Type B pancreatic cell (in vitro differentiated cells): ENCODE results near the gene SIRT2. TPM values are rescaled to one million over a fixed set of nuclear protein-coding genes. Genes with fewer than 3 reads are reported as not detected.
A peak's percentile ranks its signal among the peaks of the same experiment; 100 is the strongest.
"Not testable (repeated sequence)": the region's sequence is repeated elsewhere in the genome, so short reads cannot be mapped to it uniquely, and the experiment has no call there.

Experiments
- DNase-seq: peaks from one replicate; pipeline ENCODE4 v3.0.0; 2021; ENCODE audit warnings: mixed read lengths; ENCODE audit not compliant: unreplicated experiment; ENCODE audit errors: extremely low spot score
- H3K27ac Mint-ChIP-seq: 2 replicates; pipeline ENCODE4 v1.8.0; 2021; ENCODE audit warnings: mild to moderate bottlenecking, mixed read lengths
- H3K27me3 Mint-ChIP-seq: 2 replicates; pipeline ENCODE4 v1.8.0; 2021; ENCODE audit warnings: mixed read lengths
- H3K36me3 Mint-ChIP-seq: 2 replicates; pipeline ENCODE4 v1.8.0; 2021; ENCODE audit warnings: mixed read lengths
- H3K4me1 Mint-ChIP-seq: one replicate; pipeline ENCODE4 v1.8.0; 2021; ENCODE audit warnings: mixed read lengths; ENCODE audit not compliant: unreplicated experiment
- H3K4me3 Mint-ChIP-seq: 2 replicates; pipeline ENCODE4 v1.8.0; 2021; ENCODE audit warnings: mild to moderate bottlenecking, mixed read lengths
- H3K9me3 Mint-ChIP-seq: 2 replicates; pipeline ENCODE4 v1.8.0; 2021; ENCODE audit warnings: mixed read lengths
- total RNA-seq: library from RNA; stranded (reverse); gene quantifications from 2 replicates; pipeline ENCODE4 v1.2.1, GENCODE V29; 2021; ENCODE audit warnings: low replicate concordance
- TF ChIP-seq, protein P1 (sequence below): fragments of 200-600 bp; sonication (generic); conservative IDR thresholded peaks from 2 replicates; pipeline ENCODE4 v1.5.0; 2021; ENCODE audit warnings: antibody characterized with exemption, mild to moderate bottlenecking

The SIRT2 gene
- total RNA-seq, 1 donor from 2014 or later = 46.0 TPM

DNA sequence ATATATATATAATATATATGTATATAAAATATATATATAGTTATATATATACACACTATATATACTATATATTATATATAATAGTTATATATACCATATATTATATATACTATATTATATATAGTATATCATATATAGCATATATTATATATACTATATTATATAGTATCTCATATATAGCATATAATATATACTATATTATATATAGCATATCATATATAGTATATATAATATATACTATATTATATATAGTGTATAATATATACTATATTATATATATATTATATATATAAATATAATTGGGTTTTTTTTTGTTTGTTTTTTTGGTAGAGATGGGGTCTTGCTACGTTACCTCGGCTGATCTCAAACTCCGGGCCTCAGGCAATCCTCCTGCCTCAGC is 38.0 kb downstream of the SIRT2 start:
- no peaks in the 10 kb centered on the region for H3K9me3 Mint-ChIP-seq
- H3K27me3 Mint-ChIP-seq = no peaks in the 10 kb centered on the region
- TF ChIP-seq, protein P1, sequence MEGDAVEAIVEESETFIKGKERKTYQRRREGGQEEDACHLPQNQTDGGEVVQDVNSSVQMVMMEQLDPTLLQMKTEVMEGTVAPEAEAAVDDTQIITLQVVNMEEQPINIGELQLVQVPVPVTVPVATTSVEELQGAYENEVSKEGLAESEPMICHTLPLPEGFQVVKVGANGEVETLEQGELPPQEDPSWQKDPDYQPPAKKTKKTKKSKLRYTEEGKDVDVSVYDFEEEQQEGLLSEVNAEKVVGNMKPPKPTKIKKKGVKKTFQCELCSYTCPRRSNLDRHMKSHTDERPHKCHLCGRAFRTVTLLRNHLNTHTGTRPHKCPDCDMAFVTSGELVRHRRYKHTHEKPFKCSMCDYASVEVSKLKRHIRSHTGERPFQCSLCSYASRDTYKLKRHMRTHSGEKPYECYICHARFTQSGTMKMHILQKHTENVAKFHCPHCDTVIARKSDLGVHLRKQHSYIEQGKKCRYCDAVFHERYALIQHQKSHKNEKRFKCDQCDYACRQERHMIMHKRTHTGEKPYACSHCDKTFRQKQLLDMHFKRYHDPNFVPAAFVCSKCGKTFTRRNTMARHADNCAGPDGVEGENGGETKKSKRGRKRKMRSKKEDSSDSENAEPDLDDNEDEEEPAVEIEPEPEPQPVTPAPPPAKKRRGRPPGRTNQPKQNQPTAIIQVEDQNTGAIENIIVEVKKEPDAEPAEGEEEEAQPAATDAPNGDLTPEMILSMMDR = no peak
- H3K27ac Mint-ChIP-seq = no peak overlapping the region
- DNase-seq = no peak
- H3K4me3 Mint-ChIP-seq = no peak overlapping the region
- no peaks in the 10 kb centered on the region for H3K36me3 Mint-ChIP-seq
- H3K4me1 Mint-ChIP-seq = peaks cover 38% of the 10 kb centered on the region

DNA sequence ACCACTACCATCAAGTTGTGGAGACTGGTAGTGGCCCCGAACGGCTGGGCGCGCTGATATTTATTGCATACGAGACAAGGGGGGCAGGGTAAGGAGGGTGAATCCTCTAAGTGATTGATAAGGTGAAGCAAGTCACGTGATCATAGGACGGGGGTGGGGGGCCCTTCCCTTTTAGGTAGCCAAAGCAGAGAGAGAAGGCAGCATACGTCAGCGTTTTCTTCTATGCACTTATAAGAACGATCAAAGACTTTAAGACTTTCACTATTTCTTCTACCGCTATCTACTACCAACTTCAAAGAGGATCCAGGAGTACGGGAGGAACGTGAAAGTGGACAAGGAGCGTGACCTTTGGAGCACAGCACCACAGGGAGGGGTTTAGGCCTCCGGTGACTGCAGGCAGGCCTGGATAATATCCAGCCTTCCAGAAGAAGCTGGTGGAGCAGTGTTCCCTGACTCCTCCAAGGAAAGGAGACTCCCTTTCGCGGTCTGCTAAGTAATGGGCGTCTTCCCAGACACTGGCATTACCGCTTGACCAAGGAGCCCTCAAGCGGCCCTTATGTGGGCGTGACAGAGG is 39.7 kb downstream of the SIRT2 start:
- H3K36me3 Mint-ChIP-seq, DNase-seq, H3K27me3 Mint-ChIP-seq, H3K9me3 Mint-ChIP-seq: not testable (repeated sequence)
- Mint-ChIP-seq H3K27ac (peak overlapping the region; percentile 4), H3K4me1 (peaks cover 25% of the 10 kb centered on the region), H3K4me3 (peak overlapping the region; percentile 21)

GRCh38 chr19:38856813-38857212 is 42.6 kb downstream of the SIRT2 start:
- Mint-ChIP-seq H3K4me3 (peak overlapping the region; percentile 54), H3K4me1 (peaks cover 19% of the 10 kb centered on the region), H3K27me3 (no peaks in the 10 kb centered on the region), H3K27ac (no peak overlapping the region), H3K9me3 (no peaks in the 10 kb centered on the region), H3K36me3 (no peaks in the 10 kb centered on the region)
- TF ChIP-seq, protein P1 = no peak
- no peak for DNase-seq

GRCh38 chr19:38855751-38856150 is 43.7 kb downstream of the SIRT2 start:
- DNase-seq, H3K4me3 Mint-ChIP-seq, H3K27ac Mint-ChIP-seq, H3K36me3 Mint-ChIP-seq, H3K27me3 Mint-ChIP-seq, H3K9me3 Mint-ChIP-seq: not testable (repeated sequence)
- peaks cover 16% of the 10 kb centered on the region for H3K4me1 Mint-ChIP-seq

- H3K27me3 Mint-ChIP-seq, H3K9me3 Mint-ChIP-seq, H3K36me3 Mint-ChIP-seq, DNase-seq, H3K27ac Mint-ChIP-seq, H3K4me3 Mint-ChIP-seq: not testable (repeated sequence)
- H3K4me1 Mint-ChIP-seq = peaks cover 15% of the 10 kb centered on the region
These were observed 44.5 kb downstream of the SIRT2 start for GRCh38 chr19:38854961-38855360.

- peaks cover 11% of the 10 kb centered on the region for H3K4me1 Mint-ChIP-seq
- H3K36me3 Mint-ChIP-seq = peaks cover 9% of the 10 kb centered on the region
- peak overlapping the region; percentile 95 for H3K4me3 Mint-ChIP-seq
- no peaks in the 10 kb centered on the region for H3K27me3 Mint-ChIP-seq
- TF ChIP-seq, protein P1 = no peak
- no peak for DNase-seq
- no peaks in the 10 kb centered on the region for H3K9me3 Mint-ChIP-seq
- peak overlapping the region; percentile 96 for H3K27ac Mint-ChIP-seq
These were observed 46.2 kb downstream of the SIRT2 start for GRCh38 chr19:38853214-38853613.

DNA sequence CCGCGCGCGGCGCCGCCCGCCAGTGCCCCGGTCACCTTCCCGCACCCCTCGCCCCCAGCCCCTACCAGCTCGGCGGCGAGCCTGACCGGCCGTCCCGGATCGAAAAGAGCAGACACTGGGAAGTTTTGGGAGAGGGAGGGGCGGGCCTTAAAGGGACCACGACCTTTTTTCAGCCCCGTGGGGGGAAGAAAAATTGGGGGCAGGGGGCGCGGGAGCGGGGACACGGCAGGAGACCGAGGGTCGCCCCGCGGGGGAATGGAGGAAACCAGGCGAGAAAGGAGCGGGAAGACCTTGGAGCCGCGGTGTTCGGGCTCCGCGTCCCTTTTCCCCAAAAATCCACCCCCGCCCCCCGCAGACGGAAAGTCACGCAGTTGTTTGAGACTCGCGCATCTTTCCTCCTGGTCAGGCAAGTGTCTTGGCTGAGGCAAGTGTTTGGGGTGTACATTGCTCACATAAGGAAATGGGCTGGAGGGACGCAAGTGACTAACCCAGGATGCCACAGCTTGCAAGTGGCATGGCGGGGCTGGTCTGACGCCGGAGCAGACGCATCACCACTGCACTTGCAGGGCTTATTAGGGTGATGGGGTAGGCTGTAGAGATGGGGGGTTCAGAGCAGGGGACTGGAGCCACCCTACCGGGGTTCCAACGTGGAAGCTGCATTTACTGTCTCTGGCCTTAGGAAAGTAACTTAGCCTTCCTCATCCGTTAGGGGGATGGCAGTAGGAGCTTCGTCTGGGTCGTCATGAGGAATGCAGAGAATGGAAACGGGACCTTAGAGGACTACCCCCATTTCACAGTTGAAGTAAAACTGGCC is 47.0 kb downstream of the SIRT2 start:
- TF ChIP-seq, protein P1 = no peak
- peaks cover 17% of the 10 kb centered on the region for H3K4me1 Mint-ChIP-seq
- H3K27ac Mint-ChIP-seq = peak overlapping the region; percentile 96
- H3K4me3 Mint-ChIP-seq = peak overlapping the region; percentile 95
- H3K9me3 Mint-ChIP-seq = no peaks in the 10 kb centered on the region
- DNase-seq = peak; percentile 78
- H3K27me3 Mint-ChIP-seq = no peaks in the 10 kb centered on the region
- H3K36me3 Mint-ChIP-seq = peaks cover 12% of the 10 kb centered on the region
